Measurements from ENCODE around the gene SQSTM1. TPM values are rescaled to one million over a fixed set of nuclear protein-coding genes. Genes with fewer than 3 reads are reported as not detected.
"Not testable (repeated sequence)": the region's sequence is repeated elsewhere in the genome, so short reads cannot be mapped to it uniquely, and the experiment has no call there.

Gene SQSTM1
- total RNA-seq, 1 donor from 2014 or later: 365 TPM

DNA sequence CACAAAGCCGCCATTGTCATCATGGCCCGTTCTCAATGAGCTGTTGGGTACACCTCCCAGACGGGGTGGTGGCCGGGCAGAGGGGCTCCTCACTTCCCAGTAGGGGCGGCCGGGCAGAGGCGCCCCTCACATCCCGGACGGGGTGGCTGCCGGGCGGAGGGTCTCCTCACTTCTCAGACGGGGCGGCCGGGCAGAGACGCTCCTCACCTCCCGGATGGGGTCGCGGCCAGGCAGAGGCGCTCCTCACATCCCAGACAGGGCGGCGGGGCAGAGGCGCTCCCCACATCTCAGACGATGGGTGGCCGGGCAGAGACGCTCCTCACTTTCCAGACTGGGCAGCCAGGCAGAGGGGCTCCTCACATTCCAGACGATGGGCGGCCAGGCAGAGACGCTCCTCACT, 14.2 kb downstream of the SQSTM1 start:
- DNase-seq (ENCODE audit: low spot score); intact Hi-C loops (cut with DNase I); ATAC-seq: not testable (repeated sequence)

DNA sequence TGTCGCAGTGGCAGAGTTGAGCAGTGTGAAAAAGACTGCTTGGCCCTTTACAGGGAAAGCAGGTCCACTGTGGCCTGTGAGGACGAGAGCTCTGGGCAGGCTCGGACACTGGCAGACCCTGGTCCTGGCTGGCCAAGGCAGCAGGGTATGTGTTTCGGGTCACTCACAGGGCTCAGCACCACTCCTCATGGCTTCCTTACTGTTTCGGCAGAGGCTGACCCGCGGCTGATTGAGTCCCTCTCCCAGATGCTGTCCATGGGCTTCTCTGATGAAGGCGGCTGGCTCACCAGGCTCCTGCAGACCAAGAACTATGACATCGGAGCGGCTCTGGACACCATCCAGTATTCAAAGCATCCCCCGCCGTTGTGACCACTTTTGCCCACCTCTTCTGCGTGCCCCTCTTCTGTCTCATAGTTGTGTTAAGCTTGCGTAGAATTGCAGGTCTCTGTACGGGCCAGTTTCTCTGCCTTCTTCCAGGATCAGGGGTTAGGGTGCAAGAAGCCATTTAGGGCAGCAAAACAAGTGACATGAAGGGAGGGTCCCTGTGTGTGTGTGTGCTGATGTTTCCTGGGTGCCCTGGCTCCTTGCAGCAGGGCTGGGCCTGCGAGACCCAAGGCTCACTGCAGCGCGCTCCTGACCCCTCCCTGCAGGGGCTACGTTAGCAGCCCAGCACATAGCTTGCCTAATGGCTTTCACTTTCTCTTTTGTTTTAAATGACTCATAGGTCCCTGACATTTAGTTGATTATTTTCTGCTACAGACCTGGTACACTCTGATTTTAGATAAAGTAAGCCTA, 15.7 kb downstream of the SQSTM1 start:
- intact Hi-C loops (cut with DNase I): no loop called here
- no peak for DNase-seq (ENCODE audit: low spot score)
- peak; percentile 63 for ATAC-seq

DNA sequence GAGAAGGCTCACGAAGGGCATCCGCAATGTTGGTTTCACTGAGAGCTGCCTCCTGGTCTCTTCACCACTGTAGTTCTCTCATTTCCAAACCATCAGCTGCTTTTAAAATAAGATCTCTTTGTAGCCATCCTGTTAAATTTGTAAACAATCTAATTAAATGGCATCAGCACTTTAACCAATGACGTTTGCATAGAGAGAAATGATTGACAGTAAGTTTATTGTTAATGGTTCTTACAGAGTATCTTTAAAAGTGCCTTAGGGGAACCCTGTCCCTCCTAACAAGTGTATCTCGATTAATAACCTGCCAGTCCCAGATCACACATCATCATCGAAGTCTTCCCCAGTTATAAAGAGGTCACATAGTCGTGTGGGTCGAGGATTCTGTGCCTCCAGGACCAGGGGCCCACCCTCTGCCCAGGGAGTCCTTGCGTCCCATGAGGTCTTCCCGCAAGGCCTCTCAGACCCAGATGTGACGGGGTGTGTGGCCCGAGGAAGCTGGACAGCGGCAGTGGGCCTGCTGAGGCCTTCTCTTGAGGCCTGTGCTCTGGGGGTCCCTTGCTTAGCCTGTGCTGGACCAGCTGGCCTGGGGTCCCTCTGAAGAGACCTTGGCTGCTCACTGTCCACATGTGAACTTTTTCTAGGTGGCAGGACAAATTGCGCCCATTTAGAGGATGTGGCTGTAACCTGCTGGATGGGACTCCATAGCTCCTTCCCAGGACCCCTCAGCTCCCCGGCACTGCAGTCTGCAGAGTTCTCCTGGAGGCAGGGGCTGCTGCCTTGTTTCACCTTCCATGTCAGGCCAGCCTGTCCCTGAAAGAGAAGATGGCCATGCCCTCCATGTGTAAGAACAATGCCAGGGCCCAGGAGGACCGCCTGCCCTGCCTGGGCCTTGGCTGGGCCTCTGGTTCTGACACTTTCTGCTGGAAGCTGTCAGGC, 16.6 kb downstream of the SQSTM1 start:
- DNase-seq (ENCODE audit: low spot score) (no peak), ATAC-seq (peak; percentile 21)

DNA sequence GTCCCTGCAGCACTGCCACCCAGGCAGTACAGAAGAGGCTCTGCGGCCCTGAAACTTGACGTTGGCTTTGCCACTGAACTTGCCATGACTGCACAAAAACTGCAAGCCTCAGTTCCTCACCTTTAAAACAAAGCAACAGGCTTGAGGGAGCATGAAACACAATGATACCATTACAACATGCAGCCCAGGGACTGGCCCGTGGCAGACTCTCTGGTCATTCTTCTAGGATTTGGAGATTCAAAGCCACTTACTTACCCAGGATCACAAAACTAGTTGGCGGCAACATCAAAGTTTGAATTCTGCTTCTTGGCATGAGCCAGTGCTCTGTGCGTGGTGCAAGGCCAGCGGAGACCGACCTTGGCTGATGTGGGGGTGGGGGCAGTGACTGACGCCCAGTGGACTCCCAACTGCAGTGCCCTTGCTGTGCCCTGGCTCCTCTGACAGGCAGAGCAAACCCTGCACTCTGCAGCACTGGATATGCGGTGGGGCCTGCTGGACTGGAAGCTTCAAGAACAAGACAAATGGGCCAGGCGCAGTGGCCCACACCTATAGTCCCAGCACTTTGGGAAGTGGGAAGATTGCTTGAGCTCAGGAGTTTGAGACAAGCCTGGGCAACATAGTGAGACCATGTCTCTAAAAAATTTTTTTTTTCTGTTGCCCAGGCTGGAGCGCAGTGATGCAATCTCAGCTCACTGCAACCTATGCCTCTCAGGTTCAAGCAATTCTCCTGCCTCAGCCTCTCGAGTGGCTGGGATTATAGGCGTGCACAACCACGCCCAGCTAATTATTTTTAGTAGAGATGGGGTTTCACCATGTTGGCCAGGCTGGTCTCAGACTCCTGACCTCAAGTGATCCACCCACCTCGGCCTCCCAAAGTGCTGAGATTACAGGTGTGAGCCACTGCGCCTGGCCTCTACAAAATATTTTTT, 18.9 kb downstream of the SQSTM1 start:
- DNase-seq (ENCODE audit: low spot score) (no peak), ATAC-seq (no peak)
- intact Hi-C loops (cut with DNase I): no loop called here

More for the DNA sequence above, 16.6 kb downstream of the SQSTM1 start:
- intact Hi-C loops (cut with DNase I): no loop called here

DNA sequence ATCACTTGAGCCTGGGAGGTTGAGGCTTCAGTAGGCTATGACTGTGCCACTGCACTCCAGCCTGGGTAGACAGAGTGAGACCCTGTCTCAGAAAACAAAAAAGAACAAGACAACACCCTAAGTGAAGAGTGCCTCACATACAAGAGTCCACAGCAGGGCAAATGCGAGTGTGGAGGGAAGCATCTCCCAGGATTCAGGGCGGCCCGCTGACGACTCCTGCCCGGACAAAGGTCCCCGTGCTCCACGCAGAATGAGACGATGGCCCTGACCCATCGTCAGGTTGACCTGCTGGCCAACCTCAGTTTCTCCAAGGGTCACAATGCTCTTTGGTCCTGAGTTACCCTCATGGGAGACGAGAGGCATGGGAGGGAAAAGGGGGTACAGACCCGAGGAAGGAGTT, 19.6 kb downstream of the SQSTM1 start:
- intact Hi-C loops (cut with DNase I): no loop called here
- ATAC-seq (no peak), DNase-seq (ENCODE audit: low spot score) (no peak)

DNA sequence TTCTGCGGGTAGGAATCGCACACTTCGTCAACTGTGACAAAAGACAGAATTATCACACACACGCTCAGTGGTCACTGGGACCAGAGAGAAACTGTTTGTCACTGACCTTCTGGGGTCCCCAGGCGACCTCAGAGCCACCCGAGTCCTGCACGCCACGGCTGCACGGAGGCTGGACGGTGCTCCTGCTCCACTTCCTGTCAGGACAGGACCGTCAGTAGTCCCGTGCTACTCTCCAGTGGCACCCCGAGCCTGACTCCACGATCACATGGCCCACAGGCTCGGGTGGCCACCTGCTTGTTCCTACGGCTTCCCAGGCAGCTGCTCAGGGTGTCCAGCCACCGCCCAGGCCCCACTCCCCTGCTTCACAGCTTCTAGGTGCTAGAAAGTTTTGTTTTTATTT, 20.1 kb downstream of the SQSTM1 start:
- DNase-seq (ENCODE audit: low spot score): peak; percentile 57
- no peak for ATAC-seq
- intact Hi-C loops (cut with DNase I): no loop called here

DNA sequence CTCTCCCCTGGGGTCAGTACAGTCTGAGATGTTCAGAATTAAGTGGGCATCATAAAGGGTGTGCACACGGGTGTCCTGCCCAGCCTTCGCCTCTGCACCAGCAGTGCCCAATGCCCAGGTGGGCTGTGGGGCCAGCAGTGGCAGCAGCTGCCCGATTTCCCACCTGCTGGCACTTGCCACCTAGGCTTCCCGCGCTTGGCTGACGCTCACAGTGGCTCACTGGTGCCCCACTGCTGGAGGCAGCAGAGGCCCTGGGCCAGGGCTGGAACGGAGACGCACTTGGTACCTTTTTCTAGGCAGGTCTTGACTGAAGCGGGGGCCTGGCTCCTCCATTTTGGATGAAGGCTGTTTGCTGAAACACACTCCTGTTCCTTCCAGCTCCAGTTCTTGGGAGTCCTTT, 20.9 kb downstream of the SQSTM1 start:
- intact Hi-C loops (cut with DNase I): no loop called here
- ATAC-seq (no peak), DNase-seq (ENCODE audit: low spot score) (peak; percentile 55)

DNA sequence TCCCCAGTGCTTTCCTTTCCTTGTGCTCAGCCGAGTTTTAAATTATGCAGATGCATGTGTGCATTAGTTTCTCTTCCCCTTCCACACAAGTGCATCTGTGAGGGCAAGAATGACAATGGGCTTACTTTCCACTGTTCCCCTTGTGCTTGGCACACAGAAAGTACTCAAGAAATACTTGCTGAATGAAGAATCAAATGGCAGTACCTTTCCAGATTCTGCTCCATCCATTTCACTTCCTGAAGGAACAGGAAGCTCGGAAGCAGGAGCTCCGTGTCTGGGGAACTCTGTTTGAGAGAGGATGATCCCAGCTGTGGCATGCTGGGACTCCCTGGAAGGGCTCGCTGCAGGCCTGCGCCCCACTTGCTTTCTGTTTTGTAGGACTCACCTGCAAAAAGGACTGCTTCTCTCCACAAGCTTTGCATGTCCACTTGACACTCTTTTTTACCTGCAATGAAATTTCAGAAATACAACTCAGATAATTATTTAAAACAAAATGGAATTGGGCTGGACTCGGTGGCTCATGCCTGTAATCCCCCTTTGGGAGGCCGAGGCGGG, 32.4 kb downstream of the SQSTM1 start:
- DNase-seq (ENCODE audit: low spot score): no peak
- intact Hi-C loops (cut with DNase I): no loop called here
- ATAC-seq: no peak

DNA sequence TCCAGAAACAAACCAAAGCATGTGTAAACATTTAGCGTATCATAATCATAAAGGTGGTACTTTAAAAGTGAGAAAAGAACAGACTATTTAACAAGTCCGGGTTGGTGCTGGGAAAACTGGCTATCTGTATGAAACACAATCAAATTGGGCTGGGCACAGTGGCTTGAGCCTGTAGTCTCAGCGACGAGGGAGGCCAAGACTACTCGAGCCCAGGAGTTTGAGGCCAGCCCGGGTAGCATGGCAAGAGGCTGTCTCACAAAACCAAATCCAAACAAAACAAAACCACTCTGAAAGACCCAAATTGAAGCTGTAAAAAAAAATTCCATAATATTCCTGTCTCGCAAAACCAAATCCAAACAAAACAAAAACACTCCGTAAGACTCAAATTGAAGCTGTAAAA, 33.7 kb downstream of the SQSTM1 start:
- intact Hi-C loops (cut with DNase I): no loop called here
- ATAC-seq: no peak
- no peak for DNase-seq (ENCODE audit: low spot score)

DNA sequence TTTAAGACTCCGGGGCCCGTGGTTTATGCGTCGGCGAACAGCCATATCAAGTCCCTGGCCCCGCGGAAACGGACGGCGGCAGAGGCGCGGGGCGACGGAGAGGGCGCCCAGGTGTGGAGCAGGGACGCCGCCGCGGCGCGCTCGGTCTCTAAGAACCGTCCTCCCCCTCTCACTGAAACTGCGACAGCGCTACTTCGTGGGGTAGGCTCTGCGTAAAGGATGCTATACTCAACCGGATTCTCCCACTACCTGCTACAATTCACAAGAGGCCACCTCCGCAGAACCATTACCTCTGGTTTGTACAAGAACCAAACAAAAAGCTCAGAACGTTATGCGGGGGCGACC, 37.5 kb downstream of the SQSTM1 start:
- intact Hi-C loops (cut with DNase I): no loop called here
- ATAC-seq (peak; percentile 56), DNase-seq (ENCODE audit: low spot score) (no peak)

DNA sequence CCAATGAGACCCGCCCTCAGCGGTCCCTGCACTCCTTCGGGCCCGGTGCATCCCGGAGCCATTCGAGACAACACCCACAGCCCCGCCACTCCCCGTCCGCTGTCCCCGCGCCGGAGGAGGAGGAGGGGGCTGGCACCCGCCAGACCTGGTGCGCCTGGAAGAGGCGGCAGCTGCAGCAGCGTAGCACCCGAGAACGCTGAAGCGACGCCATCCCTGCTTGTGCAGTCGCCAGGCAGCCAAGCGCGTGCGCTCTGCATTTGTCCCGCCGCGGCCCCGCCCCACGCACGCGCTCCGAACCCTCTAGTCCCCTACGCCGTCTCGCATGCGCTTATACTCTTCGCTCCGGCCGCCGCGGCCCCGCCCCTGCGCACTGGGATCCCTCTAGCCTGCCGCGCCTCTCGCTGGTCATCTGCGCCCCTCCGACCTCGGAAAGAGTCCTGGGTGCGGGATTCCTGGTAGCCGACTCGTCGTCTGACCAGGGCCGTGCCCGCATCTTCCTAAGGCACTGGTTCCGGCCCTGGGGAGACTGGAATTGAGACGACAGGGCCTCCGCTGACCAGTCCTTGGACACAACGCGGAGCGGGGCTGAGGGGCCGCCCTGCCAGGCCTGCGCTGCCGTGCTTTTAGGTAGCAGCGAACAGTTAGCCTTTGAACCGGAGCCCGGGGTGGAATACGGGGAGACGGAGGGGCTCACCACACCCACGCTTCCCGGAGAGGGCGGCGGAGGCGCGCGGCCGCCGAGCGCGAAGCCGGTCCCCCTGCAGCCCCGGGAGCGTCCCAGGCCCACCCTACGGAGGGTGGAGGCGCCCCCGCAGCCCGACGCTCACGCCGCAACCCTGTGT, 38.1 kb downstream of the SQSTM1 start, which contains the start of gene MRNIP:
Gene MRNIP (minus strand): TSS at position 232 of the 842 bp plus-strand sequence. CDS start 21 bp downstream, at position 211.
- intact Hi-C loops (cut with DNase I): no loop called here
- DNase-seq (ENCODE audit: low spot score): peak; percentile 98
- peak; percentile 99 for ATAC-seq

DNA sequence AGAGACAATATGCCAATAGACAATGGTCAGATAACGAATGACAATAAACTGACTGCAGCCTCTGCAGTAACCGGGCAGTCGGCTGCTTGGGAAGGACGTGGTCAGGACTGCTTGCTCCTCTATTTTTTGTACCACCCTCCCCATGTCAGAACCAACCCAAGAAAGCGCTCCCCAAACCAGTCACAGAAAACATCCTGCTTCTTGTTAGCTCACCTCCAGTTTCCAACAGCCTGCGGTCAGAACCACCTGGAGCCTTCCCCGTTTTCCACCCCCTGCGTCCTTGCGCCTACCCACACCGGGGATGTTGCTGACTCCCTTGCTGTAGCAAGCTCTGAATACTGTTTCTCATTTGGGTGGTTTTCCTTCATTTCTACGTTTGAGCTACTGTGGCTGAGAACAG, 39.6 kb downstream of the SQSTM1 start:
- no peak for ATAC-seq
- intact Hi-C loops (cut with DNase I): no loop called here
- no peak for DNase-seq (ENCODE audit: low spot score)

DNA sequence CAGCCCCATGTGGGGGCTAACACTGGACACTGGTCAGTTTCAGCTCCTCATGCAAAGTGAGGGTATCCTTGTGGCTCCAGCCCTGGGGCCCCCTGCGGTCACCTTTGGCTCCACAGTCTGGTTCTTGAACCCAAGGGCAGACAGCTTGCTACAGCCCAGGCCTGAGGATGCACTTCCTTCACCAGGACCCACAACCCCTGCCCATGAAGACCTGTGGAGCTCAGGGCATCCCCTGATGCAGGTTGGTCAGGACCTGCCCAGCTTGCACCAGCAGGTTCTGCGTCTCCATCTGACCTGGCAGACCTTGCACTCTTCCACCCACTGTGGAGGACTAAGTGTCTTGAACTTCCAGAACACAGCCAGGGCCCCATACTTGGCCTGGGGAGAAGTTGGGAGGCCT, 41.6 kb downstream of the SQSTM1 start:
- intact Hi-C loops (cut with DNase I): no loop called here
- ATAC-seq (no peak), DNase-seq (ENCODE audit: low spot score) (no peak)

DNA sequence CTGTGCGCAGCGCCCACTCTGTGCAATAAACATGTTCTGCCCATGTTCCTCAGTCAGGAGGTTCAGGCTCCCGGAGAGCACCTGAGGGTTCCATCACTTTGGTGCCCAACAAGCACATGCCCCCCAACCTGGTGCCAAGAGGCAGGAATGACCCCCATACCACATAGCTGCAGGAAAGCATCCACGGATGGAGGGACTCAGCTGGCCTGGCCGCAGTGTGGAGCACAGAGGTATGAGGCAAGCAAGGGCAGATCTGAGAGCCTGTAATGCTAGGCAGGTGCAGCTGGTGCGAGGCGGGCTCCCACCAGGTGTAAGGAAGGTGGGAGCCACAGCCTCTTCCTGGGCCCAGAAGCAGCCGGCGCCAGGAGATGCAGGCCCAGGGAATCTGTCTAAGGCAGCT, 42.2 kb downstream of the SQSTM1 start:
- no peak for ATAC-seq
- intact Hi-C loops (cut with DNase I): no loop called here
- no peak for DNase-seq (ENCODE audit: low spot score)

DNA sequence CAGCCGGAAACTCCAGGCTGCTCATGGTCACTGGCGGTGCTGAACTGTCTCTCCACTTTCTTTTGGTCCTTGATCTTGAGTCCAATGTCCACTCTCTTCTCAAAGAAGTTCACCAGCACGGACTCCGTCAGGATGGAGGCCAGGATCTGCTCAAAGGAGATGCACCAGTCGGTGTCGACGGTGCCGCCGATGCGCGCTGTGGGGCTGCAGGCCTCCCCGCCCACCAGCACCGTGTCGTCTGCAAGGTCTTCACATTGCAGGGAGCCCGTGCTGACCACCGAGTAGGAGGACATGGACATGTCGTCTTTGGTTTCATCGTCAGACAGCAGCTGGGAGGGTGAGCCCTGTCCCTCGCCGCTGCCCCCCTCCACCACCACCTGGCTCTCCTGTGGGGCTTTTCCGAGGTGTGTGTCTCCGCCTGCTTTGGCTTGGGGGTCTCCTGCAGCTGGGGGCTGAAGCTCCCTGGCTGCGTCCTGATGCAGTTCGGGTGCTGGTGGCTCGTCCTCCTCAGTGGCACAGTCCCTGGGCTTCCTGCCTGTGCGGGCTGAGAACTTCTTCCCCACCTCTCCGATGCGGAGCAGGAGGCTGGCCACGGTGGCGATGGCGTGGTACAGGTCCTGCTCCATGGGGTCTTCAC, 42.9 kb downstream of the SQSTM1 start:
- DNase-seq (ENCODE audit: low spot score) (no peak), ATAC-seq (no peak)
- intact Hi-C loops (cut with DNase I): no loop called here

DNA sequence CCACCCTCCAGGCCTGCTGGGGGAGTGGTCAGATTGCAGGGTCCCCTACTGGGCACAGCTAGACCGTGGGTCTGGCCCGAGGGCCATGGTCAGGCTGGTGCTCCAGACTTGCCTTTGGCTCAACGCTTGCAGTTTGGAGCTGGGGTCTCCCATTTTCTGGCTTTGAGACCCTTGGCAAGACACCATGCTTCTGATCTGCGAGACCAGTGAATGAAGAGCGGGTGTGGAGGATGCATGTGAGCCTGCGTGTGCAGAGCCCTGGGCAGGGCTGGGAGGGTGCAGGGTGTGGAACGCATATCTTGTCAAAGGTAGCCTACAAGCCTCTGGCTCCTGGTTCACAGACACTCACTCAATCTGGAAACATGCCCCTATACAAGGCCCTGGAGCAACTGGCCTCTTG, 44.0 kb downstream of the SQSTM1 start:
- DNase-seq (ENCODE audit: low spot score) (no peak), ATAC-seq (no peak)
- intact Hi-C loops (cut with DNase I): no loop called here

DNA sequence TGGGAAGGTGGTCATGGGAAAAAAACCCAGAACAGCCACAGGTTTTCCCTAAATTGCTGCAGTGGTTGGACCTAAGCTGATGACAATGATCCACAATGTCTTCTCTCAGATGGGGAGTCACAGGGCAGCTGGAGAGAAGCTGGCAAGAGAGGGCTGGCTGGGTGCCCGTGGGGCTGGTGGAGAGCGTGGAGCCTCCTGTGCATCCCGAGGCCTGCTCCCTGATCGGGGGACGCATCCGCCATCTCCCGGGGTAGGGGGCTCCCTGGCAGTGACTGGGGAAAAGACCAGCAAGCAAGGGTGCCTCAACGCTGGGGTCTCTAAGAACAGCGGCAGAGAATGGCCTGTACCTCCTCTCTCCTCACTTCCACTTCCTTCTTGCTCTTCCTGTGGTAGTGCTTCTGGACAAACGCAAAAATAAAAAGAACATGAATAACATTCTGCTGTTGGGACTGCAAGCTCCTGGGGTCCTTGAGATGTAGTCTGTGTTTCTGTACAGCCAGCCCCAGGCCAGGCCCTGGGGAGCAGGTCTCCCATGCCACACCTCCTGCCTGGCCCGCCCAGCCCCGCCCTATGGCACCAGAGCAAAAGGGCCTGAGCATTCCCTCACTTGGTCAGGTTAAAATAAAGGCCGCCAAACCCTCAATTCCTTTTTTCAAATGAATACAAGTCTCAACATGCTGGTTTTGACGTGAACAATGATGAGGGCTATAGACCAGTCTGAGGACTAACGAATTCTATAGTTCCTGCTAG, 45.0 kb downstream of the SQSTM1 start:
- ATAC-seq (no peak), DNase-seq (ENCODE audit: low spot score) (no peak)
- intact Hi-C loops (cut with DNase I): no loop called here

Data from sciatic nerve (tissue), 2 donors.